IMR-90 (cell line): ENCODE results near the gene NF1.

ENCODE experiments used
- BHLHE40 ChIP-seq: fragments of 150-350 bp; IDR thresholded peaks from 2 replicates; pipeline ENCODE4 v1.6.1; 2016; ENCODE audit warnings: mild to moderate bottlenecking, low read depth, low read length
- CEBPB ChIP-seq: IDR thresholded peaks from 2 replicates; pipeline ENCODE4 v1.6.1; 2012; ENCODE audit warnings: low read depth, low read length, improper control_type of control experiment
- FOS ChIP-seq: fragments of 150-350 bp; IDR thresholded peaks from 2 replicates; pipeline ENCODE4 v1.6.1; 2016; ENCODE audit warnings: low read depth, low read length
- MAFK ChIP-seq: IDR thresholded peaks from 2 replicates; pipeline ENCODE4 v1.6.1; 2012; ENCODE audit warnings: low read depth, low read length, improper control_type of control experiment
- MAZ ChIP-seq: IDR thresholded peaks from 2 replicates; pipeline ENCODE4 v1.6.1; 2012; ENCODE audit warnings: low read depth, mild to moderate bottlenecking, low read length, improper control_type of control experiment, moderate library complexity, borderline replicate concordance
- MXI1 ChIP-seq: IDR thresholded peaks from 2 replicates; pipeline ENCODE4 v1.6.1; 2012; ENCODE audit warnings: low read depth, mild to moderate bottlenecking, low read length, moderate library complexity, borderline replicate concordance
- POLR2A ChIP-seq: IDR thresholded peaks from 2 replicates; pipeline ENCODE4 v1.6.1; 2012; ENCODE audit warnings: mild to moderate bottlenecking, low read depth, low read length
- RAD21 ChIP-seq: IDR thresholded peaks from 2 replicates; pipeline ENCODE4 v1.6.1; 2012; ENCODE audit warnings: low read length, improper control_type of control experiment
- RCOR1 ChIP-seq: IDR thresholded peaks from 2 replicates; pipeline ENCODE4 v1.6.1; 2012; ENCODE audit warnings: mild to moderate bottlenecking, low read length, improper control_type of control experiment; ENCODE audit not compliant: insufficient replicate concordance
- RFX5 ChIP-seq: IDR thresholded peaks from 2 replicates; pipeline ENCODE4 v1.8.0; 2012; ENCODE audit warnings: low read depth, mild to moderate bottlenecking, low read length, moderate library complexity
- SMC3 ChIP-seq: fragments of 150-350 bp; IDR thresholded peaks from 2 replicates; pipeline ENCODE4 v1.6.1; 2016; ENCODE audit warnings: low read depth, mild to moderate bottlenecking, antibody characterized with exemption, low read length, moderate library complexity
- TF ChIP-seq, protein P1 (sequence below): conservative IDR thresholded peaks from 2 replicates; pipeline ENCODE4 v1.5.1; 2012; ENCODE audit warnings: mild to moderate bottlenecking, low read depth, low read length, improper control_type of control experiment
- TF ChIP-seq, protein P2 (sequence below): fragments of 150-350 bp; IDR thresholded peaks from 2 replicates; pipeline ENCODE4 v1.6.1; 2017; ENCODE audit warnings: mild to moderate bottlenecking, antibody characterized with exemption, low read length, low read depth
- TF ChIP-seq, protein P3 (sequence below): fragments of 150-350 bp; IDR thresholded peaks from 2 replicates; pipeline ENCODE4 v1.6.1; 2016; ENCODE audit warnings: low read depth, mild to moderate bottlenecking, low read length, moderate library complexity, borderline replicate concordance

DNA sequence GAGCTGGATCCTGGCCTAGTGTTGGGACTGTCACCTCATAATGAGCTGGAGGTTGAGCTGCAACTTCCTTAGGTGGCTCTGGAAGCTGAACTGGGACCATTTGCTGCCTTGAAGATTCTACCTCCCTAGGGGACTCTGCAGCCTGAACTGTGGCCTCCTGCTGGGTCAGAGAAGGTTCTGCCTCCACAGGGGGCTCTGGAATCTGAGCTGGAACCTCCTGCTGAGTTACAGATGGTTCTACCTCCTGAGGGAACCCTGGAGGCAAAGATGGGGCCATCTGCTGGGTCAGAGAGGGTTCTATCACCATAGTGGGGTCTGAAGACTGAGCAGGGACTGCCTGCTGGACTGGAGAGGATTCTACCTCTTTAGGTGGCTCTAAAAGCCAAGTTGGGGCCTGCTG, 46.6 kb upstream of the NF1 start:
- no peak for TF ChIP-seq MXI1
- TF ChIP-seq, protein P1, sequence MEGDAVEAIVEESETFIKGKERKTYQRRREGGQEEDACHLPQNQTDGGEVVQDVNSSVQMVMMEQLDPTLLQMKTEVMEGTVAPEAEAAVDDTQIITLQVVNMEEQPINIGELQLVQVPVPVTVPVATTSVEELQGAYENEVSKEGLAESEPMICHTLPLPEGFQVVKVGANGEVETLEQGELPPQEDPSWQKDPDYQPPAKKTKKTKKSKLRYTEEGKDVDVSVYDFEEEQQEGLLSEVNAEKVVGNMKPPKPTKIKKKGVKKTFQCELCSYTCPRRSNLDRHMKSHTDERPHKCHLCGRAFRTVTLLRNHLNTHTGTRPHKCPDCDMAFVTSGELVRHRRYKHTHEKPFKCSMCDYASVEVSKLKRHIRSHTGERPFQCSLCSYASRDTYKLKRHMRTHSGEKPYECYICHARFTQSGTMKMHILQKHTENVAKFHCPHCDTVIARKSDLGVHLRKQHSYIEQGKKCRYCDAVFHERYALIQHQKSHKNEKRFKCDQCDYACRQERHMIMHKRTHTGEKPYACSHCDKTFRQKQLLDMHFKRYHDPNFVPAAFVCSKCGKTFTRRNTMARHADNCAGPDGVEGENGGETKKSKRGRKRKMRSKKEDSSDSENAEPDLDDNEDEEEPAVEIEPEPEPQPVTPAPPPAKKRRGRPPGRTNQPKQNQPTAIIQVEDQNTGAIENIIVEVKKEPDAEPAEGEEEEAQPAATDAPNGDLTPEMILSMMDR = no peak
- no peak for TF ChIP-seq CEBPB
- TF ChIP-seq, protein P2, sequence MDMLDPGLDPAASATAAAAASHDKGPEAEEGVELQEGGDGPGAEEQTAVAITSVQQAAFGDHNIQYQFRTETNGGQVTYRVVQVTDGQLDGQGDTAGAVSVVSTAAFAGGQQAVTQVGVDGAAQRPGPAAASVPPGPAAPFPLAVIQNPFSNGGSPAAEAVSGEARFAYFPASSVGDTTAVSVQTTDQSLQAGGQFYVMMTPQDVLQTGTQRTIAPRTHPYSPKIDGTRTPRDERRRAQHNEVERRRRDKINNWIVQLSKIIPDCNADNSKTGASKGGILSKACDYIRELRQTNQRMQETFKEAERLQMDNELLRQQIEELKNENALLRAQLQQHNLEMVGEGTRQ = no peak
- no peak for TF ChIP-seq MAFK
- TF ChIP-seq MAZ = no peak
- TF ChIP-seq POLR2A = no peak
- TF ChIP-seq, protein P3, sequence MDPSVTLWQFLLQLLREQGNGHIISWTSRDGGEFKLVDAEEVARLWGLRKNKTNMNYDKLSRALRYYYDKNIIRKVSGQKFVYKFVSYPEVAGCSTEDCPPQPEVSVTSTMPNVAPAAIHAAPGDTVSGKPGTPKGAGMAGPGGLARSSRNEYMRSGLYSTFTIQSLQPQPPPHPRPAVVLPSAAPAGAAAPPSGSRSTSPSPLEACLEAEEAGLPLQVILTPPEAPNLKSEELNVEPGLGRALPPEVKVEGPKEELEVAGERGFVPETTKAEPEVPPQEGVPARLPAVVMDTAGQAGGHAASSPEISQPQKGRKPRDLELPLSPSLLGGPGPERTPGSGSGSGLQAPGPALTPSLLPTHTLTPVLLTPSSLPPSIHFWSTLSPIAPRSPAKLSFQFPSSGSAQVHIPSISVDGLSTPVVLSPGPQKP = no peak
- no peak for TF ChIP-seq FOS
- no peak for TF ChIP-seq RFX5
- TF ChIP-seq RAD21 = no peak
- TF ChIP-seq RCOR1 = no peak
- no peak for TF ChIP-seq BHLHE40
- TF ChIP-seq SMC3 = no peak
